HL-60/S4 treated with retinoic acid at 250 ng/mL for 4 days and 3 days (cell line): Measurements from ENCODE around the gene EXOC3L4.
"Not testable (repeated sequence)": the region's sequence is repeated elsewhere in the genome, so short reads cannot be mapped to it uniquely, and the experiment has no call there.

Experiments used
- in situ Hi-C: fragments of 300-500 bp; cut with MboI; formaldehyde crosslinking; loops from 2 replicates; pipeline ENCODE4 v1.7.0; 2022; ENCODE audit warnings: low sequenced_read_pairs

The EXOC3L4 gene

GRCh38 chr14:103118018-103118662, 23.6 kb downstream of the EXOC3L4 start:
- in situ Hi-C loops = no loop called here

- in situ Hi-C loops = no loop called here
Measured at GRCh38 chr14:103118663-103119404, 24.3 kb downstream of the EXOC3L4 start.

- in situ Hi-C loops = not testable (repeated sequence)
Measured at GRCh38 chr14:103119527-103119926, 25.0 kb downstream of the EXOC3L4 start.

- in situ Hi-C loops = no loop called here
Measured at GRCh38 chr14:103121121-103121845, 26.8 kb downstream of the EXOC3L4 start.

GRCh38 chr14:103121846-103122584, 27.5 kb downstream of the EXOC3L4 start:
- in situ Hi-C loops = no loop called here

- in situ Hi-C loops = no loop called here
Measured at GRCh38 chr14:103122585-103122946, 28.0 kb downstream of the EXOC3L4 start.

GRCh38 chr14:103122947-103123633, 28.6 kb downstream of the EXOC3L4 start, which contains the start of gene TNFAIP2:
TNFAIP2 (plus strand) TSS chr14:103123461; CDS start chr14:103126458, 2,997 bp downstream.
- in situ Hi-C loops = no loop called here

GRCh38 chr14:103123634-103124500, 29.3 kb downstream of the EXOC3L4 start:
- in situ Hi-C loops = no loop called here

- in situ Hi-C loops = no loop called here
Measured at GRCh38 chr14:103124501-103125001, 30.0 kb downstream of the EXOC3L4 start.

- in situ Hi-C loops = no loop called here
Measured at GRCh38 chr14:103125098-103126070, 30.9 kb downstream of the EXOC3L4 start.

- in situ Hi-C loops = no loop called here
Measured at GRCh38 chr14:103126088-103126872, 31.8 kb downstream of the EXOC3L4 start.

- in situ Hi-C loops = no loop called here
Measured at GRCh38 chr14:103126873-103127304, 32.4 kb downstream of the EXOC3L4 start.

- in situ Hi-C loops = no loop called here
Measured at GRCh38 chr14:103127356-103127755, 32.8 kb downstream of the EXOC3L4 start.

GRCh38 chr14:103127861-103128598, 33.5 kb downstream of the EXOC3L4 start:
- in situ Hi-C loops = no loop called here

- in situ Hi-C loops = no loop called here
Measured at GRCh38 chr14:103128631-103129300, 34.2 kb downstream of the EXOC3L4 start.
